RWPE2 (cell line): ENCODE measurements around the gene UBE2H.

Source experiments
- ATAC-seq: fragments of 200-7000 bp; cut with Tn5 transposase; 3 replicates; pipeline ENCODE4 v1.9.1; 2021; ENCODE audit warnings: low read depth
- DNase-seq: peaks from one replicate; pipeline ENCODE4 v3.0.0-alpha.2; 2020; ENCODE audit warnings: low spot score
- H3K27ac ChIP-seq: fragments of 450-650 bp; 2 replicates; pipeline ENCODE4 v1.5.1; 2017; ENCODE audit warnings: mild to moderate bottlenecking; ENCODE audit not compliant: poor library complexity, severe bottlenecking
- H3K27me3 ChIP-seq: fragments of 250-450 bp; sonication (Bioruptor Pico); 2 replicates; pipeline ENCODE4 v1.5.1; 2021; ENCODE audit warnings: mild to moderate bottlenecking, moderate library complexity; ENCODE audit not compliant: insufficient read depth, poor library complexity, severe bottlenecking
- H3K36me3 ChIP-seq: fragments of 250-450 bp; sonication (Bioruptor Pico); 2 replicates; pipeline ENCODE4 v1.5.1; 2020; ENCODE audit warnings: low read depth, mild to moderate bottlenecking, moderate library complexity
- H3K4me1 ChIP-seq: fragments of 250-450 bp; sonication (Bioruptor Pico); 2 replicates; pipeline ENCODE4 v1.5.1; 2021; ENCODE audit warnings: mild to moderate bottlenecking, moderate library complexity; ENCODE audit not compliant: insufficient read depth, poor library complexity, severe bottlenecking
- H3K4me3 ChIP-seq: fragments of 250-450 bp; sonication (Bioruptor Pico); 2 replicates; pipeline ENCODE4 v1.5.1; 2021; ENCODE audit warnings: mild to moderate bottlenecking, moderate library complexity; ENCODE audit not compliant: severe bottlenecking
- H3K9me3 ChIP-seq: fragments of 250-450 bp; sonication (Bioruptor Pico); 2 replicates; pipeline ENCODE4 v1.5.1; 2021; ENCODE audit warnings: mild to moderate bottlenecking, moderate library complexity; ENCODE audit not compliant: severe bottlenecking
- CTCF ChIP-seq: fragments of 450-650 bp; IDR thresholded peaks from one replicate; pipeline ENCODE4 v1.5.1; 2017; ENCODE audit warnings: mild to moderate bottlenecking, moderate library complexity; ENCODE audit not compliant: poor library complexity, severe bottlenecking

The UBE2H gene

DNA sequence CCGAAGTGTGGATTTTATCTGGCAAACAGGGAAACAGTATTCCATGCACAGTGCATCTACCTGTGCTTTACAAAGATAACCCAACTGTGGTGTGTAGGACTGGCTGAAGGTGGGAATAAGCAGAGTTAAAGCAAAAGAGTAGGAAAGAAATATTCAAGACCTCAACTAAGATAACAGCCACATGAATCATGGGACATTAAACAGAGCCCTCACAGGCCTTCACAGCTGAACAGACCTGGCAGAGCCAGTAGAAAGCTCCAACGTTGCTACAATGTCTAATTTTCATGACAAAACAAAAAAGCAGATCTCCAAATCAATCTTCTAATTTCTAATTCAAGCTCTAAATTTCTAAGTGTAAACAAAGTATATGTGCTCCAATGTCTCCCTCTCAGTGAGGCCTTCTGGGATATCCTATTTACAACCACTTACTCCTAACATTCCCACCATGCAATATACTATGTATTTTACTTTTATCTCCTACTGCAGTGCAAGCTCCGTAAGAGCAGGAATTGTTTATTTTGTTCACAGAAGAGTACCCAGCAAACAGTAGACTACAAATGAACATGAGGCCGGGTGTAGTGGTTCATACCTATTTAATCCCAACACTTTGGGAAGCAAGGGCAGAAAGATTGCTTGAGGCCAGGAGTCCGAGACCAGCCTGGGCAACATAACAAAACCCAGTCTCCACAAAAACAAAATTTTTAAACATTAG, 63.5 kb downstream of the UBE2H start:
- peaks cover 6% of the 10 kb centered on the region for H3K4me1 ChIP-seq
- no peak overlapping the region for H3K4me3 ChIP-seq
- DNase-seq (no peak), ATAC-seq (no peak)
- no peak overlapping the region for H3K27ac ChIP-seq
- peaks cover 4% of the 10 kb centered on the region for H3K9me3 ChIP-seq
- no peaks in the 10 kb centered on the region for H3K27me3 ChIP-seq
- peaks cover 25% of the 10 kb centered on the region for H3K36me3 ChIP-seq
- no peak for TF ChIP-seq CTCF

- ATAC-seq (no peak), DNase-seq (no peak)
- no peak overlapping the region for H3K27ac ChIP-seq
- H3K36me3 ChIP-seq: peaks cover 16% of the 10 kb centered on the region
- peaks cover 4% of the 10 kb centered on the region for H3K4me1 ChIP-seq
- no peak for TF ChIP-seq CTCF
- H3K4me3 ChIP-seq: no peak overlapping the region
- H3K9me3 ChIP-seq: peaks cover 4% of the 10 kb centered on the region
- no peaks in the 10 kb centered on the region for H3K27me3 ChIP-seq
Measured at GRCh38 chr7:129887865-129888264, 64.9 kb downstream of the UBE2H start.

DNA sequence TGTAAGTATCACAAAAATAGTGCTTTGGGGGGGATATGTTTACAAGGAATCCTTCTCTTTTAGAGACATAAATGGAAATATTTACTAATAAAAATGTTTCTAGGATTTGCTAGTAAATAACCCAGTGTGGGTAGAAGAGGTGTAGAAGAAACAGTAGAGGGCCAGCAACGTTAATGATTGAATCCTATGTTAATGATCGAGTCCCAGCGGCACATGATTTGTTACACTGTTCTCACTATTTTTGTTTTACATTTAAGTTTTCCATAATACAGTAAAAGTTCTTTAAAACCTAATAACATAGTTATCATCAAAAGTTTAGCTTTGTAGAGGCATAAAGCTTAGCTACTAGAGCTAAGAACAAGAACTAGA, 66.0 kb downstream of the UBE2H start:
- Histone ChIP-seq H3K27me3 (no peaks in the 10 kb centered on the region), H3K4me1 (peaks cover 4% of the 10 kb centered on the region), H3K27ac (no peak overlapping the region), H3K36me3 (peaks cover 22% of the 10 kb centered on the region), H3K4me3 (no peak overlapping the region), H3K9me3 (no peaks in the 10 kb centered on the region)
- ATAC-seq (no peak), DNase-seq (no peak)
- no peak for TF ChIP-seq CTCF

DNA sequence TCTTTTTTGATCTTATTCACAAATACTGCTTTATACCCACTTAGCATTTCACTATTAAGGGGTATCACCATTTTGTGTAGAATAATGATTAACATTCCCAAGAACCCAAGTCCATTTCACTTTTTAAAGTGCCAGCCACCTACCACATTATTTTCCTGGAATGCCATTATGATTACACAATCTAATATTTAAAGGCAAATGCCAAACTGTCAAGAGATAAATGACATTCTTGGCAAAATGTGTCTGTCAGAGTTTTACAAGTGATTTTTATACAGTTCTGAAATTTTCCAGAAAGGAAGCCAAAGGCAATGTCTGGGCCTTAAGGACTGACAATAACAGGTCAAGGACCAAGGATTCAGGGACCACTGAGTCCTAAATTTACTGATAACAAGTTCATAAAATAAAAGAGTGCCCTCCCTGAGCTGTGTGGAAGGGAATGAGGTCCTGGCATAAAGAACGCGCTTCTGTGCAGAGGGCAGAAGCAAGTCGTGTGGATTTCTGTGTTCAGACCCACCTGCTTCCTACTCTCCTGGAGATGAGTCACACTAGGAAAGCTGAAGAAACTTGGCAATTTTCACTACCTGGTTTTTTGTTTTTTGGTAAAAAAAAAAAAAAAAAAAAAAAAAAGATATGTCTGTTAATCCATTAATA, 66.5 kb downstream of the UBE2H start:
- Histone ChIP-seq H3K4me1 (peaks cover 4% of the 10 kb centered on the region), H3K27me3 (no peaks in the 10 kb centered on the region), H3K27ac (no peak overlapping the region), H3K9me3 (no peaks in the 10 kb centered on the region), H3K36me3 (peaks cover 24% of the 10 kb centered on the region), H3K4me3 (no peak overlapping the region)
- TF ChIP-seq CTCF: no peak
- no peak for DNase-seq
- no peak; the same call in 2 of the 3 replicates for ATAC-seq

DNA sequence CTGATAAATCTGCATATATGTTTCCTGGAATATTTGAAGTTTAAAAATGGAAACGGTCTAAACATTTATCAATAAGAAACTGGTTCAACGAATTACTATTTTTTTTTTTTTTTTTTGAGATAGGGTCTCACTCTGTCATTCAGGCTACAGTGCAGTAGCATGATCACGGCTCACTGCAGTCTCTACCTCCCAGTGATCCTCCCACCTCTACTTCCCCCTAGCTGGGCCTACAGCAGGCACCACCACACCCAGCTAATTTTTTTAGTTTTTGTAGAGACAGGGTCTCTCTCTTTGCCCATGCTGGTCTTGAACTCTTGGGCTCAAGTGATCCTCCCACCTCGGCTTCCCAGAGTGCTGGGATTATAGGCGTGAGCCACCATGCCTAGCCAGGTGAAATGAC, 68.3 kb downstream of the UBE2H start:
- Histone ChIP-seq H3K9me3 (no peaks in the 10 kb centered on the region), H3K4me3 (no peak overlapping the region), H3K4me1 (peaks cover 4% of the 10 kb centered on the region), H3K27ac (no peak overlapping the region), H3K27me3 (no peaks in the 10 kb centered on the region), H3K36me3 (peaks cover 39% of the 10 kb centered on the region)
- DNase-seq (no peak), ATAC-seq (no peak)
- no peak for TF ChIP-seq CTCF
